Stomach (tissue), 9 donors: Measurements from ENCODE around the gene MSX2. TPM values are rescaled to one million over a fixed set of nuclear protein-coding genes. Genes with fewer than 3 reads are reported as not detected.

Experiments
- DNase-seq, 2 donors: peaks; one replicate each; pipeline versions ENCODE4 v3.0.0 to v3.0.0-alpha.2; 2013 to 2019
- H3K27ac ChIP-seq, 5 donors: fragments of 200-600 bp in 4 of 5; sonication (generic) in 4 of 5; one replicate each; pipeline ENCODE4 v1.5.1; 2013 to 2019; ENCODE audit warnings: mild to moderate bottlenecking in 1 of 5, moderate library complexity in 1 of 5
- H3K27me3 ChIP-seq, 3 donors: fragments of 200-600 bp; sonication (generic); one replicate each; pipeline ENCODE4 v1.5.1; 2017 to 2019; ENCODE audit warnings: mixed run types in 1 of 3
- H3K36me3 ChIP-seq, 4 donors: fragments of 200-600 bp; sonication (generic); 1 replicate in 3 of 4; 2 replicates in 1 of 4; pipeline ENCODE4 v1.5.1; 2016 to 2019
- H3K4me1 ChIP-seq, 4 donors: fragments of 200-600 bp; sonication (generic); one replicate each; pipeline ENCODE4 v1.5.1; 2016 to 2019
- H3K4me3 ChIP-seq, 4 donors: fragments of 200-600 bp; sonication (generic) in 3 of 4; one replicate each; pipeline ENCODE4 v1.5.1; 2016 to 2019; ENCODE audit warnings: mild to moderate bottlenecking in 1 of 4
- H3K9me3 ChIP-seq, 4 donors: fragments of 200-600 bp; sonication (generic); one replicate each; pipeline ENCODE4 v1.5.1; 2016 to 2019
- CTCF ChIP-seq, 7 experiments: fragments of 450-650 bp in 4 of 7; fragments of 200-600 bp in 3 of 7; sonication (generic) in 3 of 7; IDR thresholded peaks; one replicate each; pipeline ENCODE4 v1.5.1; 2016 to 2019; ENCODE audit warnings: antibody characterized with exemption in 7 of 7, control low read depth in 2 of 7, mild to moderate bottlenecking in 1 of 7
- EP300 ChIP-seq: sonication (generic); formaldehyde crosslinking; IDR thresholded peaks from one replicate; pipeline ENCODE4 v1.6.1; 2017; ENCODE audit warnings: antibody characterized with exemption
- POLR2A ChIP-seq, 4 donors: fragments of 450-650 bp; IDR thresholded peaks; one replicate each; pipeline ENCODE4 v1.6.1; 2016; ENCODE audit warnings: antibody characterized with exemption in 4 of 4, control low read depth in 2 of 4, mild to moderate bottlenecking in 1 of 4, moderate library complexity in 1 of 4
- POLR2AphosphoS5 ChIP-seq, 3 donors: sonication (generic); formaldehyde crosslinking; IDR thresholded peaks; one replicate each; pipeline ENCODE4 v1.6.1; 2016; ENCODE audit warnings: antibody characterized with exemption in 3 of 3
- WGBS, 5 donors: extraction: QIAGEN DNeasy Blood & Tissue Kit in 3 of 5; methylation state at CpG; one replicate each; pipeline versions ENCODE4 v1.1.5 to v1.1.7; 2013 to 2018; 5-methylcytosine and 5-hydroxymethylcytosine counted together
- intact Hi-C: fragments of 100-400 bp; cut with DNase I; formaldehyde crosslinking; loops from one replicate; pipeline ENCODE4 v1.15.1; 2023; ENCODE audit warnings: low total_unique reads
- polyA plus RNA-seq, 3 donors: library from polyadenylated mRNA; stranded (reverse); fragments of 200-250 nt; gene quantifications; one replicate each; pipeline ENCODE4 v1.2.3, GENCODE V29; 2013
- total RNA-seq, 5 donors: library from RNA; depleted of rRNA; stranded (reverse); fragments of >200 nt; gene quantifications; one replicate each; pipeline versions ENCODE4 v1.1.0 to v1.2.3, GENCODE V29; 2014 to 2016
- donor health status: healthy with polysubstance abuse.
- donor health status: Bipolar disorder and iron deficiency.
- donor health status: healthy.

Gene MSX2
- total and polyA plus RNA-seq, 8 donors: 0.18 to 6.5 (median 1.4) TPM; not detected in 2

- Histone ChIP-seq H3K4me1 (peaks cover 9 to 31% (median 22%) of the 10 kb centered on the region in 4 donors), H3K4me3 (no peak overlapping the region), H3K27me3 (peaks cover 5 to 100% (median 75%) of the 10 kb centered on the region in 3 donors), H3K36me3 (no peaks in the 10 kb centered on the region), H3K27ac (no peak overlapping the region), H3K9me3 (no peaks in the 10 kb centered on the region)
- no peak for TF ChIP-seq POLR2AphosphoS5 (IDR thresholded peaks at IDR 0.05)
- TF ChIP-seq CTCF (IDR thresholded peaks at IDR 0.05): no peak
- no peak for TF ChIP-seq POLR2A (IDR thresholded peaks at IDR 0.05)
- TF ChIP-seq EP300: no peak
- DNase-seq: no peak
- WGBS, 5 donors: 20 to 34% (median 27%) methylated on average over 10 of the region's 10 CpGs
- intact Hi-C loops: no loop called here
Measured at GRCh38 chr5:174718880-174719610, 5.3 kb upstream of the MSX2 start.

- H3K27me3 ChIP-seq: peaks cover 5 to 100% (median 83%) of the 10 kb centered on the region in 3 donors
Measured at GRCh38 chr5:174719793-174720611, 4.4 kb upstream of the MSX2 start.

GRCh38 chr5:174720612-174721529 is 3.5 kb upstream of the MSX2 start:
- Histone ChIP-seq H3K9me3 (no peaks in the 10 kb centered on the region), H3K27me3 (peaks cover 5 to 100% (median 88%) of the 10 kb centered on the region in 3 donors), H3K4me3 (peak overlapping the region; percentile 7 to 41 (median 27)), H3K4me1 (peaks cover 16 to 47% (median 38%) of the 10 kb centered on the region in 4 donors), H3K36me3 (no peaks in the 10 kb centered on the region), H3K27ac (no peak overlapping the region)
- no peak for TF ChIP-seq EP300
- TF ChIP-seq POLR2AphosphoS5 (IDR thresholded peaks at IDR 0.05): no peak
- TF ChIP-seq CTCF (IDR thresholded peaks at IDR 0.05): no peak
- no peak for TF ChIP-seq POLR2A (IDR thresholded peaks at IDR 0.05)
- 2 to 5% (median 4%) methylated on average over 32 to 75 of the region's 75 CpGs for WGBS, 5 donors
- peak in 1 of 2 donors; percentile 31 for DNase-seq
- intact Hi-C loops: no loop called here

More at GRCh38 chr5:174719793-174720611, 4.4 kb upstream of the MSX2 start:
- TF ChIP-seq EP300: no peak
- TF ChIP-seq CTCF (IDR thresholded peaks at IDR 0.05): no peak
- TF ChIP-seq POLR2A (IDR thresholded peaks at IDR 0.05): no peak
- TF ChIP-seq POLR2AphosphoS5 (IDR thresholded peaks at IDR 0.05): no peak
- Histone ChIP-seq H3K36me3 (no peaks in the 10 kb centered on the region), H3K9me3 (no peaks in the 10 kb centered on the region), H3K4me1 (peaks cover 13 to 38% (median 29%) of the 10 kb centered on the region in 4 donors), H3K4me3 (no peak overlapping the region), H3K27ac (no peak overlapping the region)
- intact Hi-C loops: no loop called here
- whole genome bisulfite sequencing, 5 donors: 23 to 28% (median 26%) methylated on average over 18 to 19 of the region's 19 CpGs
- no peak for DNase-seq
